Transverse colon (tissue), 3 donors: ENCODE measurements around the gene CHST15.

ENCODE experiments used
- CTCF ChIP-seq, 5 experiments: fragments of 200-600 bp in 3 of 5; fragments of 450-650 bp in 2 of 5; sonication (generic) in 3 of 5; IDR thresholded peaks; 1 replicate in 2 of 5; 2 replicates in 3 of 5; pipeline ENCODE4 v1.5.1; 2016 to 2017; ENCODE audit warnings: antibody characterized with exemption in 5 of 5, inconsistent platforms in 3 of 5, mild to moderate bottlenecking in 2 of 5, moderate library complexity in 1 of 5
- EP300 ChIP-seq: sonication (generic); formaldehyde crosslinking; IDR thresholded peaks from one replicate; pipeline ENCODE4 v1.6.1; 2017; ENCODE audit warnings: antibody characterized with exemption, low read depth
- POLR2A ChIP-seq: fragments of 450-650 bp; IDR thresholded peaks from one replicate; pipeline ENCODE4 v1.6.1; 2016; ENCODE audit warnings: antibody characterized with exemption, mild to moderate bottlenecking, moderate library complexity

GRCh38 chr10:124122211-124122610 is 28.8 kb upstream of the CHST15 start:
- TF ChIP-seq POLR2A (no peak), CTCF (IDR thresholded peaks at IDR 0.05) (no peak), EP300 (no peak)
